Kidney epithelial cell (primary cell): ENCODE measurements around the gene CYP2W1. TPM values are rescaled to one million over a fixed set of nuclear protein-coding genes. Genes with fewer than 3 reads are reported as not detected.

Experiments
- DNase-seq: peaks from one replicate; pipeline ENCODE4 v3.0.0-alpha.2; 2010; ENCODE audit warnings: low read depth
- H3K27me3 ChIP-seq: 2 replicates; pipeline ENCODE4 v1.6.0; 2011; ENCODE audit warnings: low read length; ENCODE audit not compliant: control insufficient read depth, insufficient read depth
- H3K36me3 ChIP-seq: 2 replicates; pipeline ENCODE4 v1.5.1; 2011; ENCODE audit warnings: low read length; ENCODE audit not compliant: control insufficient read depth, insufficient read depth
- H3K4me3 ChIP-seq: 2 replicates; pipeline ENCODE4 v1.5.1; 2011; ENCODE audit warnings: low read depth, mild to moderate bottlenecking, control low read depth, low read length
- CTCF ChIP-seq: IDR thresholded peaks from 2 replicates; pipeline ENCODE4 v1.5.1; 2011; ENCODE audit warnings: mild to moderate bottlenecking, moderate library complexity, low read length, control low read depth, inconsistent platforms; ENCODE audit not compliant: insufficient read depth, poor library complexity, severe bottlenecking
- total RNA-seq: library from RNA; depleted of rRNA; stranded (reverse); fragments of >200 nt; gene quantifications from 2 replicates; pipeline ENCODE4 v1.2.3, GENCODE V29; 2015

The CYP2W1 gene
- total RNA-seq, 1 donor from 2014 or later = not detected

GRCh38 chr7:961546-962400 is 21.2 kb upstream of the CYP2W1 start:
- DNase-seq = no peak
- peaks cover 54% of the 10 kb centered on the region for H3K27me3 ChIP-seq
- no peak overlapping the region for H3K4me3 ChIP-seq
- H3K36me3 ChIP-seq = peaks cover 1% of the 10 kb centered on the region
- no peak for TF ChIP-seq CTCF

GRCh38 chr7:962401-963081 is 20.4 kb upstream of the CYP2W1 start:
- Histone ChIP-seq H3K27me3 (peaks cover 53% of the 10 kb centered on the region), H3K36me3 (peaks cover 1% of the 10 kb centered on the region), H3K4me3 (no peak overlapping the region)
- DNase-seq = no peak
- TF ChIP-seq CTCF = no peak

- peaks cover 2% of the 10 kb centered on the region for H3K36me3 ChIP-seq
- H3K27me3 ChIP-seq = peaks cover 45% of the 10 kb centered on the region
- no peak overlapping the region for H3K4me3 ChIP-seq
- DNase-seq = no peak
- TF ChIP-seq CTCF = no peak
These were observed 19.5 kb upstream of the CYP2W1 start for GRCh38 chr7:963236-964078.

- Histone ChIP-seq H3K4me3 (no peak overlapping the region), H3K27me3 (peaks cover 37% of the 10 kb centered on the region), H3K36me3 (peaks cover 2% of the 10 kb centered on the region)
- no peak for TF ChIP-seq CTCF
- DNase-seq = no peak
These were observed 18.4 kb upstream of the CYP2W1 start for GRCh38 chr7:964401-965231.
